ENCODE data around the gene BRAT1. TPM values are rescaled to one million over a fixed set of nuclear protein-coding genes. Genes with fewer than 3 reads are reported as not detected.
A peak's percentile ranks its signal among the peaks of the same experiment; 100 is the strongest.

BRAT1 gene
- total RNA-seq, 1 donor from 2014 or later = 52.7 TPM

DNA sequence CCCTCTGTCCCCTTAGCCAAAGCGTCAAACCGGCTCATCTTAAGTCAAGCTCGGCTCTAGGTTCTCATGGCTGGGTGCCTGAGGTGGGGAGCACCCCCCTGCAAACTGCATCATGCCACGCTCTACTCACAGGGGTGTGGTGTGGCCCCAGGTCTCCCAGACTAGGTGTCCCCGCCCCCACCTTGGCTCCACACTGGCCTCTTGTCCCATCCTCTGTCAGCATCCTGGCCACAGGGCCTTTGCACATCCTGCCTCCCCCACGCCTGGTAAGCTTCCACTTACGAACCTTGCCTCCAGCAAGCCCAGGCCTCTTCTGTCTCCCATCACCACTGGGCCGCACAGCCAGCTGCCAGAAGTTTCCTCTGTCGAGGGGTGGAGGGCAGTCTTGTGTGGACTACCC is 58.9 kb downstream of the BRAT1 start:
- DNase-seq (ENCODE audit: low read depth, low spot score) = no peak
- TF ChIP-seq, protein P1, sequence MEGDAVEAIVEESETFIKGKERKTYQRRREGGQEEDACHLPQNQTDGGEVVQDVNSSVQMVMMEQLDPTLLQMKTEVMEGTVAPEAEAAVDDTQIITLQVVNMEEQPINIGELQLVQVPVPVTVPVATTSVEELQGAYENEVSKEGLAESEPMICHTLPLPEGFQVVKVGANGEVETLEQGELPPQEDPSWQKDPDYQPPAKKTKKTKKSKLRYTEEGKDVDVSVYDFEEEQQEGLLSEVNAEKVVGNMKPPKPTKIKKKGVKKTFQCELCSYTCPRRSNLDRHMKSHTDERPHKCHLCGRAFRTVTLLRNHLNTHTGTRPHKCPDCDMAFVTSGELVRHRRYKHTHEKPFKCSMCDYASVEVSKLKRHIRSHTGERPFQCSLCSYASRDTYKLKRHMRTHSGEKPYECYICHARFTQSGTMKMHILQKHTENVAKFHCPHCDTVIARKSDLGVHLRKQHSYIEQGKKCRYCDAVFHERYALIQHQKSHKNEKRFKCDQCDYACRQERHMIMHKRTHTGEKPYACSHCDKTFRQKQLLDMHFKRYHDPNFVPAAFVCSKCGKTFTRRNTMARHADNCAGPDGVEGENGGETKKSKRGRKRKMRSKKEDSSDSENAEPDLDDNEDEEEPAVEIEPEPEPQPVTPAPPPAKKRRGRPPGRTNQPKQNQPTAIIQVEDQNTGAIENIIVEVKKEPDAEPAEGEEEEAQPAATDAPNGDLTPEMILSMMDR (conservative IDR thresholded peaks at IDR 0.05) = no peak
- H3K27me3 Mint-ChIP-seq (ENCODE audit: low read depth) = no peaks in the 10 kb centered on the region
- H3K36me3 Mint-ChIP-seq (ENCODE audit: low read depth) = no peaks in the 10 kb centered on the region
- H3K4me3 Mint-ChIP-seq = peak overlapping the region; percentile 9
- H3K4me1 Mint-ChIP-seq = peaks cover 44% of the 10 kb centered on the region
- H3K9me3 Mint-ChIP-seq = peaks cover 3% of the 10 kb centered on the region
- H3K27ac Mint-ChIP-seq (ENCODE audit: unreplicated experiment) = no peak overlapping the region

DNA sequence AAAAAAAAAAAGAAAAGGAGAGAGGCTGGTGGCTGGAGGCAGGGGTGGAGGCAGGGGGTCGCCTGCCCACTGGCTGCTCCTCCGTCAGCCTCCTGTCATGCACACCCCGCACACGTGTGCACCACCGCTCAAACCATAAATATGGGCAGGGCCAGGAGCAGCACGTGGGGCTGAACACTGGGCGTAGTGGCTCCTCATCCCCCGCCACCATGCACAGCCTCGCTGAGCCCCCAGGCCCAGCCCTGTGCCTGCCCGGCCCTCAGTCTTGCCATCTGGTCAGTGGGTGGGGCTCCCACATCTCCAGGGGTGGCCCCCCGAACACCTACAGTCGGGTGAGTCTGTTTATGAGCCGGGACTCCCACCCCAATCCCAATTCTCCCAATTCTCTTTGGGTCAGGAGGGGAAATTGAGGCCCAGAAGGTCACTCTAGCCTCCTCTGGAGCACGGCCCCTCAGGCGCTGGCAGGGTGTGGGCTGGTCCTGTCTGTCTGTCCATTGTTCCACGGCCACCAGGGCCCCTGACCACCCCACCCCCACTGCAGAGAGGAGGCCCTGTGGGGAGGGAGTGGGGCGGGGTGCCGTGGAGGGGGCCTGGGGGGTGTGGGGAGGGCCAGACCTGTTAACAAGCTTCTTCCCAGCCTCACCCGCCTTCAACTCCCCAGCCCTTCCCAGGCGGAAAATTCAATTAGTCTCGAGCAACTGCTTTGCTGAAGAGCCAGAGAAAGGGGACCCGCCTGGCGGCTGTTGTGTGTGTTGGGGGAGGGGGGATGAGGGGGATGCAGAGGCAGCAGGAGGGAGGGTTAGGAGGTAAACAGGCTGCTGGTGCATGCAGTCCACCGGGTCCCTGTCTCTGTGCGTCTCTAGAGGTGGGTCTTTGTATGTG is 59.7 kb downstream of the BRAT1 start:
- Mint-ChIP-seq H3K9me3 (peaks cover 3% of the 10 kb centered on the region), H3K4me1 (peaks cover 41% of the 10 kb centered on the region), H3K27ac (ENCODE audit: unreplicated experiment) (no peak overlapping the region), H3K36me3 (ENCODE audit: low read depth) (no peaks in the 10 kb centered on the region), H3K27me3 (ENCODE audit: low read depth) (no peaks in the 10 kb centered on the region), H3K4me3 (peak overlapping the region; percentile 9)
- DNase-seq (ENCODE audit: low read depth, low spot score) = peak; percentile 57
- TF ChIP-seq, protein P1 (conservative IDR thresholded peaks at IDR 0.05) = no peak

DNA sequence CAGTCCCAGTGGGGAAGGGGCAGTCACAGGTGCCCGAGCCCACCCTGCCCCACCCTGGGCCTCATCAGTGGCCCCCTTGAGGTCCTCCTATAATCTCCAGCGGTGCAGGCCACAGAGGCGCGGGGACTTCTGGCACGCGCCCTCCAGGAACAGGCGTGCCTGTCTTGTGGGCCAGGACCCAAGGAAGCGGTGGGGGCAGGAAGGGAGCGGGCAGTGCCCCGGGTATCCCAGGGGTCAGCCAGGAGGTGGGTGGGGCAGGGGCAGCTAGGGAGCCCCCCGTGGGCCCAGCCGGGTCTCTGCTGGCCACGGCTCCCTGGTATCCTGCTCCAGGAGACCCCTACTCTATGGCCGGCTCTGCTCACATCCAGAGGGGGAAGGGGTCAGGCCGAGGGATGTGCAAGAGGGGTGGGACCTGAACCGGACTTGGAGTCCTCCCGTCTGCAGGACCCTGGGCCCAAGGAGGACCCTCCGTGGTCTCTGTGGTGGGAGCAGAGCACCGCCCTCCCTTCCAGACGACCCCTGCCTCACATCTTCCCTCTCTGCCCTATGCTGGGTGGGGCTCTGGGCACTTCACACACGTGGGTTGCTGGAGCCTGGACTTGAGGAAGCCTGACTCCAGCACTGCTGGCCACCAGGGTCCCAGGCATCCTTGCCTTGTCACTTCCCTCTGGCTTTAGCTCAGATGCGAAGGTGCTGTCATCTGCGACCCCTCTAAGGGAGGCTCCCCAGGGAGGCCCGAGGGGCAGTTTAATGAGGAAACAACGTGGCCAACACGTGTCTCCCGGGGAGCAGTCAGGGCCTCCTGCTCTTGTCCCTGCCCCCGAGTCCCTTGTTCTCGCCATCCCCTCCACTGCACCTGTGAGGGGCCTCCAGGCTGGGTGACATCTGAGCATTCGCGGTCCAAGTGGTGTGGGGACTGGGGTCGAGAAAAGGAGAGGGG is 60.9 kb downstream of the BRAT1 start:
- TF ChIP-seq, protein P1 (conservative IDR thresholded peaks at IDR 0.05) = no peak
- Mint-ChIP-seq H3K27ac (ENCODE audit: unreplicated experiment) (no peak overlapping the region), H3K9me3 (peaks cover 3% of the 10 kb centered on the region), H3K4me1 (peaks cover 37% of the 10 kb centered on the region), H3K4me3 (no peak overlapping the region), H3K27me3 (ENCODE audit: low read depth) (no peaks in the 10 kb centered on the region), H3K36me3 (ENCODE audit: low read depth) (no peaks in the 10 kb centered on the region)
- DNase-seq (ENCODE audit: low read depth, low spot score) = no peak

DNA sequence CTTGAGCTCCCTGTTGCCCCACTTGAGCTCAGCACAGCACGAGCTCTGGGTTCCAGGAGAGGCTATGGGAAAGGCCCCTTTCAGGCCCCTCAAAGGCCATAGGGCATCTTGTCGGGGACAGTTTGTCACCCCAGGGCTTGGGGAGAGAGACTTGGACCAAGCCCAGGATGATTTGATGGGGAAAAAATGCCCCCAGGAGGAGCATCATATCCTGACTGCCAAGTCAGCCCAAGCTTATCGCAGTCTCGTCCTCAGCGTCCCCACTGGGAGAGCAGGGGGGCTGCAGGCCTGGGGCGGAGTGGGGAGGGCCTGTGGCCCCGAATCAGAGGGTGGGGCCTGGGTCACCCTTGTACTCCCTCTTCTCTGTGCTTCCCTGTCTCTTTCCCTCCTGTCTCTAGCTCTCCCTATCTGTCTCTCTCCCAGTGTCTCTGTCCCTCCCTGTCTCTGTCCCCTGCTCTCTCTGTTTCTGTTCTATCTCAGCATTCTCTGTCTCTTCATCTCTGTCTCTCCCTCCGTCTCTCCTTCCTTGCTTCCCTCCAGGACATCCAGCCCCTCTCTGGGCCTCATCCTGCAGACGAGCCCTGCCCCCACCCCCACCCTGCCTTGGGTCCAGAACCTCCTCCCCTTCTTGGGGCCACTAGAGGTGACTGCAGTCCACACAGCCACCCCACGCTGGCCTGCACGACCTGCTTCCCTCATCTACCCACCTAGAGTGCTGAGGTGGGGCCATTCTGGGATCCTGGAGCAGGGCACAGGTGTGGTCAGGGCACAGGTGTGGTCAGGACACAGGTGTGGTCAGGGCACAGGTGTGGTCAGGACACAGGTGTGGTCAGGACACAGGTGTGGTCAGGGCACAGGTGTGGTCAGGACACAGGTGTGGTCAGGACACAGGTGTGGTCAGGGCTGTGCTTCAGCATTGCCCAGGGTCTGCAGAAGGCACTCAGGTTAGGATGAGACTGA is 61.8 kb downstream of the BRAT1 start:
- Mint-ChIP-seq H3K4me1 (peaks cover 39% of the 10 kb centered on the region), H3K9me3 (peaks cover 3% of the 10 kb centered on the region), H3K27ac (ENCODE audit: unreplicated experiment) (no peak overlapping the region), H3K36me3 (ENCODE audit: low read depth) (no peaks in the 10 kb centered on the region), H3K4me3 (no peak overlapping the region), H3K27me3 (ENCODE audit: low read depth) (no peaks in the 10 kb centered on the region)
- DNase-seq (ENCODE audit: low read depth, low spot score) = no peak
- TF ChIP-seq, protein P1 (conservative IDR thresholded peaks at IDR 0.05) = no peak

DNA sequence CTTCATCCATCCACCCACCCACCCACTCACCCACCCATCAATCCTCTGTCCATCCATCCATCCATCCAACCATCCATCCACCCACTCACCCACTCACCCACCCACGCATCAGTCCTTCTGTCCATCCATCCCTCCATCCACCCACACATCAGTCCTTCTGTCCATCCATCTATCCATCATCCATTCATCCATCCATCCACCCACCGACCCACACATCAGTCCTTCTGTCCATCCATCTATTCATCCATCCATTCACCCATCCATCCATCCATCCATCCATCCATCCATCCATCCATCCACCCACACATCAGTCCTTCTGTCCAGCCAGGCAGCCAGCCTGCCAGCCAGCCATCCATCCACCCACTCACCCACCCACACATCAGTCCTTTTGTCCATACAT is 63.3 kb downstream of the BRAT1 start:
- no peaks in the 10 kb centered on the region for H3K27me3 Mint-ChIP-seq (ENCODE audit: low read depth)
- TF ChIP-seq, protein P1 (conservative IDR thresholded peaks at IDR 0.05) = no peak
- H3K27ac Mint-ChIP-seq (ENCODE audit: unreplicated experiment) = no peak overlapping the region
- peaks cover 3% of the 10 kb centered on the region for H3K9me3 Mint-ChIP-seq
- no peak for DNase-seq (ENCODE audit: low read depth, low spot score)
- H3K4me3 Mint-ChIP-seq = no peak overlapping the region
- peaks cover 34% of the 10 kb centered on the region for H3K4me1 Mint-ChIP-seq
- no peaks in the 10 kb centered on the region for H3K36me3 Mint-ChIP-seq (ENCODE audit: low read depth)
